NCI-H1048 (cell line): ENCODE data around the gene SRL.
"Not testable (repeated sequence)": the region's sequence is repeated elsewhere in the genome, so short reads cannot be mapped to it uniquely, and the experiment has no call there.

ENCODE experiments used
- DNase-seq: peaks from one replicate; lab custom pipeline; 2025; lab: John Stamatoyannopoulos, UW

SRL gene

GRCh38 chr16:4160658-4161430 lies 81.0 kb downstream of the SRL start:
- no peak for DNase-seq

DNA sequence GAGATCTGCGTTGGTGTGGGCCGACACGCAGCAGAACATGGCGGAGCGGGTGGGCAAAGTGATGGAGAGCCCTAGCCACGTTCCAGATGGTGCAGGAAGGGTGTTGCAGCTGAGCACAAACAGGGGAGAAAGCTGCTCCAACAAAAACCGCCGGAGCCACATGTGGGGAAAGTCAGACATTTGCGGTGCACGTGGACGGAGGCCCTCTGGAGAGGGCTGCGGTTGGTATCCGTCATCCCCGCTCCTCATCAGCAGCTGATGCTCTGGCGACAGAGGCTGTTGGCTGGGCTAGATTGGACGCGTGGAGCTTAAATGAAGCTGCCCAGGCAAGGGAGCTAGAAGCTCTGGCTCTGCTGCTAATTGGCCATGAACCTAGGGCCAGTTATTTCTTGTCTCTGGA lies 82.2 kb downstream of the SRL start:
- no peak for DNase-seq

- DNase-seq, result no peak
These were observed 83.5 kb downstream of the SRL start for GRCh38 chr16:4158143-4159093.

DNA sequence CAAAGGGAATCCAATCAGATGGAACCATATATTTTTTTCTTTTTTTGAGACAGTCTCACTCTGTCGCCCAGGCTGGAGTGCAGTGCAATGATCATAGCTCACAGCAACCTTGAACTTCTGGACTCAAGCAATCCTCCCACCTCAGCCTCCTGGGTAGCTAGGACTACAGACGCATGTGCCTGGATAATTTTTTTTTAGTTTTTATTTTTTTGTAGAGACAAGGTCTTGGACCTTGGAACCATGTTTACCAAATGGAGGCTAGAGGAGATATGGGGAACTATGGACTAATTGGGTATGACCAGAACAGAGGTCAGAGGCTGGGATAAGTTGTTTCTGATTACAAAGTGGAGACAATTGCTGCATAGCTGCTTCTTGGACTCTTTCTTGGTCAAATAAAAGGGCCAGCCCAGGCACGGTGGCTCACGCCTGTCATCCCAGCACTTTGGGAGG lies 84.5 kb downstream of the SRL start:
- no peak for DNase-seq

- DNase-seq, result not testable (repeated sequence)
These were observed 85.4 kb downstream of the SRL start for GRCh38 chr16:4156503-4156902.

DNA sequence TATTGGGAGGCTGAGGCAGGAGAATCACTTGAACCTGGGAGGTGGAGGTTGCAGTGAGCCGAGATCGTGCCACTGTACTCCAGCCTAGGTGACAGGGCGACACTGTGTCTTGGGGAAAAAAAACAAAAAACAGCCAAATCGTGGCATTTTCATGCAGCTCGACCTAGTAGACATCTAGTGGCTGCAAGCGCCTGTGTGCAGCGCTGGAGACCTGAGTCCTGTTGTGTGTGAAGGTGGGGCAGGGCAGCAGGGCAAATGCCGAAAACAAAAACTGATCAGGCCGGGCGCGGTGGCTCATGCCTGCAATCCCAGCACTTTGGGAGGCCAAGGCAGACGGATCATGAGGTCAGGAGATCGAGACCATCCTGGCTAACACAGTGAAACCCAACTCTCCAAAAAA lies 88.5 kb downstream of the SRL start:
- not testable (repeated sequence) for DNase-seq

DNA sequence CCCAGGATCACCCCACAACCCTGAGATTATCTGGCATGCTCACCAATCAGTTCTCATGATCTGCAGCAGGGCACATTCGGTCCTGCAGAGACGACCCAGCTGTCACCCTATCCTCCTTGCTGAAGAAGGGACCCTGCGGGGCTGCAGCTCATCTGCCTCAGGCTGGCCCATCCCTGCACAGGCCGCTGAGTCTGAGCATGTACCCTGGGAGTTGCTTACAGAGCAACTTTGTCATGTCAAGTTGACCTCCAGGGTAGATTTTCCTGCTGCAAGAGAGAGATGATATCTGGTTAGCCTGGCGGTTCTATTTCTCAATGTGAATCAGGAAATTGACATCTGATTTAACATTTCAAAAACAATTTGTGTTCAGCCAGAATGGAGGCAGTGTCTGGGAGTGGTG lies 89.6 kb downstream of the SRL start:
- DNase-seq, result no peak

GRCh38 chr16:4147236-4147635 lies 94.6 kb downstream of the SRL start:
- no peak for DNase-seq

- no peak for DNase-seq
These were observed 99.6 kb downstream of the SRL start for GRCh38 chr16:4142268-4142667.

GRCh38 chr16:4141604-4142003 lies 100.3 kb downstream of the SRL start:
- no peak for DNase-seq

GRCh38 chr16:4140652-4141051 lies 101.2 kb downstream of the SRL start:
- no peak for DNase-seq

DNA sequence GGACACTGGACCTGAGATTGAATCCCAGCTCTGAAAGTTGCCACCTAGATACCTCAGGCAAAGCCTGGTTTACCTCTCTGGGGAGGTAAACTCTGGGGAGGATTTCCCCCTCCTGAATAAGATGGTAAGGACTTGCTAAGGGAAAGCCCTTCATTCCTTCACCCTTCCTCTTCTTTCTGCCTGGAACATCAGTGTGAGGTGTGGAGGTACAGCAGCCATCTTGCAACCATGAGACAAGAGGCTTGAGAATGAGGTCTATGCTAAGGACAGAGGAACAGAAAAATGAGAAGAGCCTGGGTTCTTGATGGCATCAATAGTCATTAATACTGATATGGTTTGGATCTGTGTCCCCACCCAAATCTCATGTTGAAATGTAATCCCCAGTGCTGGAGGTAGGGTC lies 101.9 kb downstream of the SRL start:
- DNase-seq, result no peak
